AG04449 (cell line): ENCODE results near the gene ICOS.

Source experiments
- CTCF ChIA-PET: fragments of 350-600 bp; formaldehyde crosslinking; extraction: SDS; loops from one replicate; lab custom pipeline; 2021; ENCODE audit warnings: antibody characterized with exemption; lab: Yijun Ruan, JAX
- POLR2A ChIA-PET: fragments of 400-600, 350-600 bp; formaldehyde crosslinking; extraction: SDS; loops from one replicate; lab custom pipeline; 2020; ENCODE audit warnings: antibody characterized with exemption, inconsistent platforms; lab: Yijun Ruan, JAX
- DNase-seq: peaks from one replicate; pipeline ENCODE4 v3.0.0-alpha.2; 2010; ENCODE audit warnings: low read depth, low spot score
- H3K4me3 ChIP-seq: 2 replicates; pipeline ENCODE4 v1.5.1; 2011; ENCODE audit warnings: low read depth, mild to moderate bottlenecking, control low read depth, low read length
- TF ChIP-seq, protein P1 (sequence below): IDR thresholded peaks from one replicate; pipeline ENCODE4 v1.5.1; 2011; ENCODE audit warnings: mild to moderate bottlenecking, moderate library complexity, low read length, control low read depth, inconsistent platforms; ENCODE audit not compliant: insufficient read depth; ENCODE audit errors: missing control alignments

The ICOS gene, protein sequence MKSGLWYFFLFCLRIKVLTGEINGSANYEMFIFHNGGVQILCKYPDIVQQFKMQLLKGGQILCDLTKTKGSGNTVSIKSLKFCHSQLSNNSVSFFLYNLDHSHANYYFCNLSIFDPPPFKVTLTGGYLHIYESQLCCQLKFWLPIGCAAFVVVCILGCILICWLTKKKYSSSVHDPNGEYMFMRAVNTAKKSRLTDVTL

DNA sequence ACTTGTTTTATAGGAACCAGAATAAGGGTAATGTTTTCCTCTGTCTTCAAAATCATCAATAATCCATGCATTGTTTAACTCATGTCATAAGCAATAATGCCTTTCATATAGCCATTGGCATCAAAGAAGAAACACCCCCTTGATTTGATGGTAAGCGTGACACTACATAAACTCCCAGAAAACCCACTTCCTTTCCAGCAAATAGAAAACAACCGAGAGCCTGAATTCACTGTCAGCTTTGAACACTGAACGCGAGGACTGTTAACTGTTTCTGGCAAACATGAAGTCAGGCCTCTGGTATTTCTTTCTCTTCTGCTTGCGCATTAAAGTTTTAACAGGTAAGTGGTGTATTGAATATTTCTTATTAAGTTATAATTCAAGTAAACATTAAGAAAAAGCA, at the start of gene ICOS:
Gene ICOS, plus strand, starts transcription at position 229 of the 400 bp plus-strand sequence. Its CDS starts 52 bp downstream, at position 281.
- ChIA-PET POLR2A (no interaction called here), CTCF (no interaction called here)
- no peak within 1 kb of the TSS for H3K4me3 ChIP-seq
- TF ChIP-seq, protein P1, sequence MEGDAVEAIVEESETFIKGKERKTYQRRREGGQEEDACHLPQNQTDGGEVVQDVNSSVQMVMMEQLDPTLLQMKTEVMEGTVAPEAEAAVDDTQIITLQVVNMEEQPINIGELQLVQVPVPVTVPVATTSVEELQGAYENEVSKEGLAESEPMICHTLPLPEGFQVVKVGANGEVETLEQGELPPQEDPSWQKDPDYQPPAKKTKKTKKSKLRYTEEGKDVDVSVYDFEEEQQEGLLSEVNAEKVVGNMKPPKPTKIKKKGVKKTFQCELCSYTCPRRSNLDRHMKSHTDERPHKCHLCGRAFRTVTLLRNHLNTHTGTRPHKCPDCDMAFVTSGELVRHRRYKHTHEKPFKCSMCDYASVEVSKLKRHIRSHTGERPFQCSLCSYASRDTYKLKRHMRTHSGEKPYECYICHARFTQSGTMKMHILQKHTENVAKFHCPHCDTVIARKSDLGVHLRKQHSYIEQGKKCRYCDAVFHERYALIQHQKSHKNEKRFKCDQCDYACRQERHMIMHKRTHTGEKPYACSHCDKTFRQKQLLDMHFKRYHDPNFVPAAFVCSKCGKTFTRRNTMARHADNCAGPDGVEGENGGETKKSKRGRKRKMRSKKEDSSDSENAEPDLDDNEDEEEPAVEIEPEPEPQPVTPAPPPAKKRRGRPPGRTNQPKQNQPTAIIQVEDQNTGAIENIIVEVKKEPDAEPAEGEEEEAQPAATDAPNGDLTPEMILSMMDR, result no peak
- DNase-seq, result no peak

DNA sequence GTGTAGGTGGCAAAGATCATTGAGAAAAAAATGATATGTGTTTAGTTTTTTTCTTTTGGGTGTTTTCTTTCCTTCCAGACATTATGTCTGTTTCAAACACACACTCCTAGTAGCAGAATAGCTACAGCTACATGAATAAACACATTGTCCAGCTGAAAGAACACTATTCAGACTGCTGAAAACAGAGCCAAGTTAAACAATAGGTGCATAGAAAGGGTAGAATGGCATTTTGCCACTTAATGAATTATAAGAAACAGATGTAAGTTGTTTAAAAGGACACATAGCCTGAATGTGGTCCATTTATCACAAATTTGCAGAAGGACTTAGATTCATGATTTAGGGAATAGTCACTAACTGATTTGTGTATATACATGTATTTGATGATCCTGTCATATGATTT, 48.9 kb upstream of the ICOS start:
- POLR2A ChIA-PET, result no interaction called here
- no peak for DNase-seq
- TF ChIP-seq, protein P1, result no peak
- CTCF ChIA-PET, result no interaction called here
- H3K4me3 ChIP-seq, result no peak overlapping the region

DNA sequence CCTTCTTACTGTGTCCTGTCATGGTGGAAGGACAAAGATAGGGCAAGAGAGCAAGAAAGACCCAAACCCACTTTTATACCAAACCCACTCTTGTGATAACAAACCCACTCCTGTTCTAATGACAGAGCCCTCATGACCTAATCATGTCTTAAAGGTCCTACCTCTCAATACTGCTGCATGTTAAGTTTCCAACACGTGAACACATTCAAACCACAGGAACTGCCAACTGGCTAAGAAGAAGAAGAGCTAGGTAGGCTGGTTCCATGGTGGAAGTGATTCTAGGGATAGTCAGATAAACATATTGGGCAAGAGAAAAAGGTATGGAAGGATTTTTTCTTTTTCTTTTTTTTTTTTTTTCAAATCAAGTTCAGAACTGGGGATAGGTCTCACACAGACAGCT, 47.0 kb upstream of the ICOS start:
- no peak for DNase-seq
- no peak overlapping the region for H3K4me3 ChIP-seq
- POLR2A ChIA-PET, result no interaction called here
- CTCF ChIA-PET, result no interaction called here
- TF ChIP-seq, protein P1, result no peak

DNA sequence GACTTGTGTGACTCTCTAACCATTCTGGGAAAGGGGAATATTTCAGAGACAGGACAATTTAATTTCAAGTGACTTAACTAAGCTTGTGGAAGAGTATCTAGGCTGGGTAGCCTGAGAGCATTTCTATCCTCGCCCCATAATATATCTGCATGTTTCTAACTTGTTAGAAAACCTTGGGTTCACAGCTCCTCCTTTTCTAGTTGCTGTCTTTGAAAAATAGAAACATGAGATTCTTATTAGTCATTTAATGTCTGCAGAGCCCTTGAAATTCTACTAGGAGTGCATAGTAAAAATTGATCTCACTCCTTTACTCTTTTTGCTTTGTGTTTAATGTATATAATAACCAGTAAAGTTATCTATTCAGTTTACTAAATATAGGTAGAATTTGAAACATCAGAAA, 46.6 kb upstream of the ICOS start:
- ChIA-PET POLR2A (no interaction called here), CTCF (no interaction called here)
- TF ChIP-seq, protein P1, result no peak
- no peak overlapping the region for H3K4me3 ChIP-seq
- no peak for DNase-seq

DNA sequence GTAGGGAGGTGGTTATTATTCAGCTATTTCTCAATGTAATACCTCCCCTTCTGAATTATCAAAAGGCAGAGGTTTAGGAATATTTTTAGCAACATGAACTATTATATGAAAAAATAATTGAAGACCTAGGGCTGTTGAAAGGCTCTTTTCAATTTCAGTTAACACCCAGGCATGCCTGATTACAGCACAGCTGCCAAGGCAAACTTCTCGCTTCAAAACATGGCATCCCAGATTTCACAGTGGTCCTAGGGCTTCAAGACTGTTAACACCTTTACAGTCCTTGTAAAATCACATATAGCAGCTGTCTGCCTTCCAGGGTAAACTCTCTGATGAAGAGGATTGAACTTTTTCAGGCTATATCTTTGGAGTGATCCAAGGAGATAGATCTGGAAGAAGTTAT, 45.8 kb upstream of the ICOS start:
- POLR2A ChIA-PET, result no interaction called here
- H3K4me3 ChIP-seq, result no peak overlapping the region
- TF ChIP-seq, protein P1, result no peak
- no peak for DNase-seq
- CTCF ChIA-PET, result interaction anchor here (0.6 kb wide), 1 partner anchor 12 kb away, joined by 4 read pairs; no protein-coding TSS in a partner anchor

DNA sequence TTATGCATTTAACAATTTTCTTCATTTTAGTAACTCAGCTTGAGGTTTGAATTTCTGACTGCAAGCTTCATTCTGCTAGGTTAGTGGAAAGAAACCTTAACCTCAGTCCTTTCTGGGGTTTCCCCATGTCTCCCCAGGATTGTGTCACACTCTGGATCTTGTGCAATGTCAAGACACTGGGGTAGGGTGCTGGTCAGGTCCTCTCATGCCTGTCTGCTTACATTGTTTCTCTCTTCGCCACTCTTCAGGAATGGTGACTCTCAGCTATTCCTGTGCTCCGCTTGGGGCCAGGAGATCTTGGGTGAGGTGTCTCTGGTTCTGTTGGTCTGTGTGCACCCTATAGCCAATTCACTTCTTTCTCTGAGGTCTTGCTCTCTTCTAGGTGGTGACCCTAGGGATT, 45.1 kb upstream of the ICOS start:
- TF ChIP-seq, protein P1, result no peak
- POLR2A ChIA-PET, result no interaction called here
- CTCF ChIA-PET, result interaction anchor here (0.6 kb wide), 1 partner anchor 11 kb away, joined by 4 read pairs; no protein-coding TSS in a partner anchor

More for the DNA sequence above, 45.1 kb upstream of the ICOS start:
- DNase-seq, result no peak
- H3K4me3 ChIP-seq, result no peak overlapping the region
